HAP-1 (cell line): Measurements from ENCODE around the gene TRERF1.

Source experiments
- DNase-seq, 2 experiments: peaks; one replicate each; pipeline ENCODE4 v3.0.0-alpha.2; 2016 to 2020; ENCODE audit warnings: low spot score in 2 of 2
- H3K27me3 ChIP-seq: fragments of 250-450 bp; sonication (Bioruptor Pico); 2 replicates; pipeline ENCODE4 v1.5.1; 2020; ENCODE audit warnings: low read depth, mild to moderate bottlenecking, moderate library complexity
- H3K36me3 ChIP-seq: fragments of 250-450 bp; sonication (Bioruptor Pico); replicated peaks from 2 replicates; pipeline ENCODE4 v1.5.1; 2020; ENCODE audit warnings: mild to moderate bottlenecking
- H3K4me1 ChIP-seq: fragments of 250-450 bp; sonication (Bioruptor Pico); 2 replicates; pipeline ENCODE4 v1.5.1; 2020; ENCODE audit warnings: mild to moderate bottlenecking
- H3K4me3 ChIP-seq: fragments of 250-450 bp; sonication (Bioruptor Pico); 2 replicates; pipeline ENCODE4 v1.5.1; 2020; ENCODE audit warnings: mild to moderate bottlenecking, moderate library complexity
- H3K9me3 ChIP-seq: fragments of 250-450 bp; sonication (Bioruptor Pico); 2 replicates; pipeline ENCODE4 v1.5.1; 2020; ENCODE audit warnings: mild to moderate bottlenecking, moderate library complexity
- in situ Hi-C: fragments of 300-500 bp; cut with MboI; formaldehyde crosslinking; loops from 3 replicates; pipeline ENCODE4 v1.14.3; 2020; ENCODE audit warnings: low sequenced_read_pairs, inconsistent platforms, mixed read lengths

Gene TRERF1

GRCh38 chr6:42388046-42388445 is 63.7 kb downstream of the TRERF1 start:
- no peak for DNase-seq
- Histone ChIP-seq H3K36me3 (no peaks in the 10 kb centered on the region), H3K4me3 (no peak overlapping the region), H3K9me3 (no peaks in the 10 kb centered on the region), H3K4me1 (peaks cover 5% of the 10 kb centered on the region), H3K27me3 (no peaks in the 10 kb centered on the region)
- in situ Hi-C loops: no loop called here

- in situ Hi-C loops: no loop called here
- Histone ChIP-seq H3K27me3 (no peaks in the 10 kb centered on the region), H3K9me3 (no peaks in the 10 kb centered on the region), H3K36me3 (no peaks in the 10 kb centered on the region), H3K4me1 (no peaks in the 10 kb centered on the region), H3K4me3 (no peak overlapping the region)
- DNase-seq: no peak
Measured at GRCh38 chr6:42387336-42387735, 64.4 kb downstream of the TRERF1 start.

GRCh38 chr6:42385339-42385738 is 66.4 kb downstream of the TRERF1 start:
- Histone ChIP-seq H3K4me3 (no peak overlapping the region), H3K4me1 (no peaks in the 10 kb centered on the region), H3K36me3 (no peaks in the 10 kb centered on the region), H3K9me3 (no peaks in the 10 kb centered on the region), H3K27me3 (no peaks in the 10 kb centered on the region)
- DNase-seq: no peak
- in situ Hi-C loops: no loop called here

GRCh38 chr6:42383421-42384205 is 68.1 kb downstream of the TRERF1 start:
- H3K9me3 ChIP-seq: no peaks in the 10 kb centered on the region
- no peak for DNase-seq
- H3K27me3 ChIP-seq: no peaks in the 10 kb centered on the region
- in situ Hi-C loops: no loop called here
- H3K4me3 ChIP-seq: no peak overlapping the region
- no peaks in the 10 kb centered on the region for H3K4me1 ChIP-seq
- H3K36me3 ChIP-seq: no peaks in the 10 kb centered on the region

- no peak for DNase-seq
- no peak overlapping the region for H3K4me3 ChIP-seq
- in situ Hi-C loops: no loop called here
- no peaks in the 10 kb centered on the region for H3K36me3 ChIP-seq
- no peaks in the 10 kb centered on the region for H3K4me1 ChIP-seq
- H3K9me3 ChIP-seq: no peaks in the 10 kb centered on the region
- H3K27me3 ChIP-seq: no peaks in the 10 kb centered on the region
Measured at GRCh38 chr6:42381850-42382249, 69.9 kb downstream of the TRERF1 start.

GRCh38 chr6:42380228-42380979 is 71.3 kb downstream of the TRERF1 start:
- Histone ChIP-seq H3K36me3 (no peaks in the 10 kb centered on the region), H3K27me3 (no peaks in the 10 kb centered on the region)
- in situ Hi-C loops: no loop called here

GRCh38 chr6:42378536-42378935 is 73.2 kb downstream of the TRERF1 start:
- Histone ChIP-seq H3K4me1 (no peaks in the 10 kb centered on the region), H3K9me3 (no peaks in the 10 kb centered on the region), H3K4me3 (no peak overlapping the region), H3K36me3 (no peaks in the 10 kb centered on the region), H3K27me3 (no peaks in the 10 kb centered on the region)
- DNase-seq: no peak
- in situ Hi-C loops: no loop called here

More at GRCh38 chr6:42380228-42380979, 71.3 kb downstream of the TRERF1 start:
- Histone ChIP-seq H3K9me3 (no peaks in the 10 kb centered on the region), H3K4me3 (no peak overlapping the region), H3K4me1 (no peaks in the 10 kb centered on the region)
- DNase-seq: no peak

GRCh38 chr6:42378125-42378524 is 73.6 kb downstream of the TRERF1 start:
- DNase-seq: no peak
- Histone ChIP-seq H3K9me3 (no peaks in the 10 kb centered on the region), H3K36me3 (no peaks in the 10 kb centered on the region), H3K4me1 (no peaks in the 10 kb centered on the region), H3K27me3 (no peaks in the 10 kb centered on the region), H3K4me3 (no peak overlapping the region)
- in situ Hi-C loops: no loop called here

GRCh38 chr6:42375007-42375635 is 76.6 kb downstream of the TRERF1 start:
- H3K36me3 ChIP-seq: no peaks in the 10 kb centered on the region
- DNase-seq: no peak
- no peak overlapping the region for H3K4me3 ChIP-seq
- H3K27me3 ChIP-seq: no peaks in the 10 kb centered on the region
- H3K4me1 ChIP-seq: no peaks in the 10 kb centered on the region
- no peaks in the 10 kb centered on the region for H3K9me3 ChIP-seq
- in situ Hi-C loops: no loop called here

- in situ Hi-C loops: no loop called here
Measured at GRCh38 chr6:42374018-42374669, 77.6 kb downstream of the TRERF1 start.

GRCh38 chr6:42372699-42373098 is 79.0 kb downstream of the TRERF1 start:
- DNase-seq: no peak
- Histone ChIP-seq H3K9me3 (no peaks in the 10 kb centered on the region), H3K4me1 (no peaks in the 10 kb centered on the region), H3K4me3 (no peak overlapping the region), H3K36me3 (no peaks in the 10 kb centered on the region), H3K27me3 (no peaks in the 10 kb centered on the region)
- in situ Hi-C loops: no loop called here

More at GRCh38 chr6:42374018-42374669, 77.6 kb downstream of the TRERF1 start:
- Histone ChIP-seq H3K4me3 (no peak overlapping the region), H3K27me3 (no peaks in the 10 kb centered on the region), H3K36me3 (no peaks in the 10 kb centered on the region), H3K9me3 (no peaks in the 10 kb centered on the region), H3K4me1 (no peaks in the 10 kb centered on the region)
- DNase-seq: no peak

- DNase-seq: no peak
- Histone ChIP-seq H3K36me3 (no peaks in the 10 kb centered on the region), H3K4me1 (no peaks in the 10 kb centered on the region), H3K4me3 (no peak overlapping the region), H3K9me3 (no peaks in the 10 kb centered on the region), H3K27me3 (no peaks in the 10 kb centered on the region)
- in situ Hi-C loops: no loop called here
Measured at GRCh38 chr6:42370323-42370985, 81.3 kb downstream of the TRERF1 start.

GRCh38 chr6:42369568-42369967 is 82.2 kb downstream of the TRERF1 start:
- no peak overlapping the region for H3K4me3 ChIP-seq
- no peak for DNase-seq
- no peaks in the 10 kb centered on the region for H3K36me3 ChIP-seq
- no peaks in the 10 kb centered on the region for H3K4me1 ChIP-seq
- in situ Hi-C loops: no loop called here
- no peaks in the 10 kb centered on the region for H3K27me3 ChIP-seq
- no peaks in the 10 kb centered on the region for H3K9me3 ChIP-seq
